HepG2 (cell line): ENCODE measurements around the gene TREH. TPM values are rescaled to one million over a fixed set of nuclear protein-coding genes. Genes with fewer than 3 reads are reported as not detected.

ENCODE experiments used
- ARID2 ChIP-seq: sonication (generic); formaldehyde crosslinking; IDR thresholded peaks from 2 replicates; pipeline ENCODE4 v1.8.1; 2022; ENCODE audit warnings: mild to moderate bottlenecking, missing genetic modification reagents, borderline replicate concordance
- CBX1 ChIP-seq: IDR thresholded peaks from one replicate; pipeline ENCODE4 v1.6.1; 2016; ENCODE audit warnings: antibody characterized with exemption, low read depth
- CHD4 ChIP-seq: fragments of 200-600 bp; sonication (generic); IDR thresholded peaks from 2 replicates; pipeline ENCODE4 v1.7.0; 2017; ENCODE audit warnings: mild to moderate bottlenecking, low read length, borderline replicate concordance
- DNMT3B ChIP-seq: conservative IDR thresholded peaks from 2 replicates; pipeline ENCODE4 v1.6.1; 2016; ENCODE audit warnings: missing biosample characterization, control low read depth
- DPF2 ChIP-seq: sonication (generic); formaldehyde crosslinking; IDR thresholded peaks from 2 replicates; pipeline ENCODE4 v1.4.0; 2020; ENCODE audit warnings: mild to moderate bottlenecking, low read depth, missing genetic modification reagents, borderline replicate concordance
- HDAC1 ChIP-seq: sonication (generic); formaldehyde crosslinking; IDR thresholded peaks from 2 replicates; pipeline ENCODE4 v1.5.1; 2020; ENCODE audit warnings: mild to moderate bottlenecking, missing genetic modification reagents
- JUN ChIP-seq: sonication (generic); formaldehyde crosslinking; IDR thresholded peaks from 2 replicates; pipeline ENCODE4 v1.4.0; 2020; ENCODE audit warnings: mild to moderate bottlenecking, missing genetic modification reagents
- KAT8 ChIP-seq: IDR thresholded peaks from 2 replicates; pipeline ENCODE4 v1.6.1; 2016; ENCODE audit warnings: missing genetic modification reagents, missing compliant biosample characterization
- MTA3 ChIP-seq: sonication (generic); formaldehyde crosslinking; IDR thresholded peaks from 2 replicates; pipeline ENCODE4 v1.4.0; 2020; ENCODE audit warnings: missing genetic modification reagents
- NFIC ChIP-seq: IDR thresholded peaks from 2 replicates; pipeline ENCODE4 v1.6.1; 2012; ENCODE audit warnings: mild to moderate bottlenecking, low read length, inconsistent platforms
- PHB2 ChIP-seq: fragments of 450-650 bp; IDR thresholded peaks from 2 replicates; pipeline ENCODE4 v1.6.1; 2018; ENCODE audit not compliant: partially characterized antibody
- ZGPAT ChIP-seq: IDR thresholded peaks from 2 replicates; pipeline ENCODE4 v1.6.1; 2016; ENCODE audit warnings: mild to moderate bottlenecking
- ZIK1 ChIP-seq: sonication (generic); formaldehyde crosslinking; IDR thresholded peaks from 2 replicates; pipeline ENCODE4 v1.5.0; 2020; ENCODE audit warnings: mild to moderate bottlenecking, low read depth, missing genetic modification reagents, borderline replicate concordance
- ZNF382 ChIP-seq: sonication (generic); formaldehyde crosslinking; IDR thresholded peaks from 2 replicates; pipeline ENCODE4 v1.5.0; 2020; ENCODE audit warnings: missing genetic modification reagents, mild to moderate bottlenecking, borderline replicate concordance
- ZNF691 ChIP-seq: sonication (generic); formaldehyde crosslinking; IDR thresholded peaks from 2 replicates; pipeline ENCODE4 v1.4.0; 2020; ENCODE audit warnings: missing genetic modification reagents, low read depth, mild to moderate bottlenecking, borderline replicate concordance
- polyA plus RNA-seq, 8 experiments: library from polyadenylated mRNA; depleted of rRNA in 3 of 8; stranded (reverse) in 7 of 8; unstranded in 1 of 8; fragments of >200 nt; fragmentation: Illumina TruSeq in 4 of 8; extraction: Trizol in 4 of 8; gene quantifications; 2 replicates each; pipeline versions ENCODE4 v1.2.1 to v1.2.3, GENCODE V29; 2011 to 2016; ENCODE audit warnings: low read depth in 4 of 8, missing spikeins in 1 of 8, mixed read lengths in 1 of 8; ENCODE audit not compliant: insufficient read depth in 1 of 8
- total RNA-seq, 5 experiments: library from RNA; depleted of rRNA; stranded (reverse); fragments of >200 nt; fragmentation: Illumina TruSeq; extraction: Trizol; gene quantifications; 2 replicates each; pipeline ENCODE4 v1.2.3, GENCODE V29; 2016; ENCODE audit warnings: low read depth in 1 of 5
- TF ChIP-seq, protein P1 (sequence below), 2 experiments: fragments of 450-650 bp in 1 of 2; sonication (generic) in 1 of 2; formaldehyde crosslinking in 1 of 2; IDR thresholded peaks; 2 replicates each; pipeline versions ENCODE4 v1.6.1 to v1.8.0; 2016 to 2022; ENCODE audit warnings: antibody characterized with exemption in 1 of 2, mild to moderate bottlenecking in 1 of 2, missing genetic modification reagents in 1 of 2

The TREH gene
- total and polyA plus RNA-seq, 2 of the 13 experiments (the other 11 are each of a cell fraction or from before 2014, with no cell fraction given) = 0.53 to 0.86 TPM

DNA sequence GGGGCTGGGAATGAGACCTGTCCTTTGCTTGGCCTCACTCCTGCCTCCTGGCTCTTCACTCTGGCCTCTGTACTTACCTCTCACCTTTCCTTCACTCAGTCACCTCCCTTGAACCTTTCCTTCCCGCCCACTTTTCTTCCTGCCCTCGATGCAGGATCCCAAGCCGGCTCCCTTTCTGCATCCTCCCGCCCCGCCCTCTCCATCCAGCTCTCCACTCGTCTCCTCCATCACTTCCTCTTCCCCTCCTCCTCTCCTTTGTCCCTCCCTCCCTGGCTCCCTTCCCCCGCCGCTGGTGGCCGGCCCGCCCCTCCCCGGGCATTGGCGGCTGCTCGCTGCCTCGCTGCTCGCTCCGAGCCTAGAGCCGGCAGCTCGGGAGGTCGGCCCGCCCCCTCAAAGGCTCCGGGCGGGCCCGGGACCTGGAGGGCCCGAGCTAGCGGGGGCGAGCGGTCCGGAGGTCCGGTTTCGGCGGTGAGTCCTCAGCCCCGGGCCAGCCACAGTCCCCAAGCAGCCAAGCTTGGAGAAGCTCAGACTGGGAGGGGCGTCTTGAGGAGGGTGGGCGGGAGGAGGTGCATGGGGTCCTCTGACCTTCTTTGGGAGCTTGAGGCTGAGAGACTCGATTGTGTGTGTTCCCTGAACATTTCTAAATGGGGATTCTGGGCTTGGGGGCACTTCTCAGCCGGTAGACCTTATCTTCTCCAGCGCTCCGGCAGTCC is 58.2 kb downstream of the TREH start (continued):
- TF ChIP-seq ZIK1 (CRISPR knock-in tag) = no peak
- no peak for TF ChIP-seq KAT8 (CRISPR knock-in tag)
- TF ChIP-seq ZNF691 (CRISPR knock-in tag) = no peak
- TF ChIP-seq MTA3 (CRISPR knock-in tag) = no peak
- no peak for TF ChIP-seq HDAC1
- no peak for TF ChIP-seq NFIC
- TF ChIP-seq DNMT3B (CRISPR knock-in tag) = no peak
- TF ChIP-seq CHD4 = no peak
- no peak; the same call in 1 of the 2 replicates for TF ChIP-seq ZGPAT
- TF ChIP-seq ZNF382 = no peak
- TF ChIP-seq DPF2 (CRISPR knock-in tag) = no peak
- no peak for TF ChIP-seq PHB2
- TF ChIP-seq JUN = no peak
- TF ChIP-seq, protein P1, sequence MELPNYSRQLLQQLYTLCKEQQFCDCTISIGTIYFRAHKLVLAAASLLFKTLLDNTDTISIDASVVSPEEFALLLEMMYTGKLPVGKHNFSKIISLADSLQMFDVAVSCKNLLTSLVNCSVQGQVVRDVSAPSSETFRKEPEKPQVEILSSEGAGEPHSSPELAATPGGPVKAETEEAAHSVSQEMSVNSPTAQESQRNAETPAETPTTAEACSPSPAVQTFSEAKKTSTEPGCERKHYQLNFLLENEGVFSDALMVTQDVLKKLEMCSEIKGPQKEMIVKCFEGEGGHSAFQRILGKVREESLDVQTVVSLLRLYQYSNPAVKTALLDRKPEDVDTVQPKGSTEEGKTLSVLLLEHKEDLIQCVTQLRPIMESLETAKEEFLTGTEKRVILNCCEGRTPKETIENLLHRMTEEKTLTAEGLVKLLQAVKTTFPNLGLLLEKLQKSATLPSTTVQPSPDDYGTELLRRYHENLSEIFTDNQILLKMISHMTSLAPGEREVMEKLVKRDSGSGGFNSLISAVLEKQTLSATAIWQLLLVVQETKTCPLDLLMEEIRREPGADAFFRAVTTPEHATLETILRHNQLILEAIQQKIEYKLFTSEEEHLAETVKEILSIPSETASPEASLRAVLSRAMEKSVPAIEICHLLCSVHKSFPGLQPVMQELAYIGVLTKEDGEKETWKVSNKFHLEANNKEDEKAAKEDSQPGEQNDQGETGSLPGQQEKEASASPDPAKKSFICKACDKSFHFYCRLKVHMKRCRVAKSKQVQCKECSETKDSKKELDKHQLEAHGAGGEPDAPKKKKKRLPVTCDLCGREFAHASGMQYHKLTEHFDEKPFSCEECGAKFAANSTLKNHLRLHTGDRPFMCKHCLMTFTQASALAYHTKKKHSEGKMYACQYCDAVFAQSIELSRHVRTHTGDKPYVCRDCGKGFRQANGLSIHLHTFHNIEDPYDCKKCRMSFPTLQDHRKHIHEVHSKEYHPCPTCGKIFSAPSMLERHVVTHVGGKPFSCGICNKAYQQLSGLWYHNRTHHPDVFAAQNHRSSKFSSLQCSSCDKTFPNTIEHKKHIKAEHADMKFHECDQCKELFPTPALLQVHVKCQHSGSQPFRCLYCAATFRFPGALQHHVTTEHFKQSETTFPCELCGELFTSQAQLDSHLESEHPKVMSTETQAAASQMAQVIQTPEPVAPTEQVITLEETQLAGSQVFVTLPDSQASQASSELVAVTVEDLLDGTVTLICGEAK (IDR thresholded peaks at IDR 0.05) = no peak
- TF ChIP-seq, protein P1 (CRISPR knock-in tag; IDR thresholded peaks at IDR 0.05) = no peak; the same call in 1 of the 2 replicates
- TF ChIP-seq CBX1 = no peak
- TF ChIP-seq ARID2 (CRISPR knock-in tag) = no peak
